RWPE1 (cell line): Measurements from ENCODE around the gene RPAIN.

Source experiments
- CTCF ChIA-PET: fragments of 350-600 bp; sonication (Branson Sonifier 250); formaldehyde crosslinking; extraction: SDS; loops from one replicate; lab custom pipeline; 2021; lab: Yijun Ruan, JAX
- POLR2A ChIA-PET: fragments of 400-600 bp; formaldehyde crosslinking; extraction: SDS; loops from one replicate; lab custom pipeline; 2020; ENCODE audit warnings: antibody characterized with exemption; ENCODE audit not compliant: low non-redundant PET; lab: Yijun Ruan, JAX
- DNase-seq: peaks from one replicate; pipeline ENCODE4 v3.0.0; 2012; ENCODE audit warnings: low spot score
- H3K27ac ChIP-seq: fragments of 450-650 bp; 2 replicates; pipeline ENCODE4 v1.5.1; 2017
- TF ChIP-seq, protein P1 (sequence below): fragments of 450-650 bp; conservative IDR thresholded peaks from 2 replicates; pipeline ENCODE4 v1.5.1; 2017; ENCODE audit warnings: low read depth, mild to moderate bottlenecking

Gene RPAIN

DNA sequence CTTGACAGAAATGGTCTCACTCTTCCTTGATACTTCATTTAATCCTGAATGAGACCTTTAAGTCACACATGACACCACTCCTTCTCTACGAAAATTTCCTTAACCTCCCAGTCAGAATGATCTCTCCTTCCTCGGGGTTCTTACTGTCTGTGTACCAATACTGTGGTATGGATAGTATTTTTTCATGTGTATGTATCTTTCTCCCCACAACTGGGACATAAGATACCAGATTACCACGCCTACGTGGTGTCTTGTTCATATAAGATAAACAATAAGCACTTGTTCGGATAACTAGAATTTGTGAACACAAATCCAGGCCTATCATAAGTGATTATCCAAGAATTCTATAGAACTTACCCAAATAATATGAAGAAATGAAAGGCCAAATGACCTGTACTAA lies 11.8 kb upstream of the RPAIN start:
- ChIA-PET POLR2A (no interaction called here), CTCF (no interaction called here)
- no peak for DNase-seq
- TF ChIP-seq, protein P1, sequence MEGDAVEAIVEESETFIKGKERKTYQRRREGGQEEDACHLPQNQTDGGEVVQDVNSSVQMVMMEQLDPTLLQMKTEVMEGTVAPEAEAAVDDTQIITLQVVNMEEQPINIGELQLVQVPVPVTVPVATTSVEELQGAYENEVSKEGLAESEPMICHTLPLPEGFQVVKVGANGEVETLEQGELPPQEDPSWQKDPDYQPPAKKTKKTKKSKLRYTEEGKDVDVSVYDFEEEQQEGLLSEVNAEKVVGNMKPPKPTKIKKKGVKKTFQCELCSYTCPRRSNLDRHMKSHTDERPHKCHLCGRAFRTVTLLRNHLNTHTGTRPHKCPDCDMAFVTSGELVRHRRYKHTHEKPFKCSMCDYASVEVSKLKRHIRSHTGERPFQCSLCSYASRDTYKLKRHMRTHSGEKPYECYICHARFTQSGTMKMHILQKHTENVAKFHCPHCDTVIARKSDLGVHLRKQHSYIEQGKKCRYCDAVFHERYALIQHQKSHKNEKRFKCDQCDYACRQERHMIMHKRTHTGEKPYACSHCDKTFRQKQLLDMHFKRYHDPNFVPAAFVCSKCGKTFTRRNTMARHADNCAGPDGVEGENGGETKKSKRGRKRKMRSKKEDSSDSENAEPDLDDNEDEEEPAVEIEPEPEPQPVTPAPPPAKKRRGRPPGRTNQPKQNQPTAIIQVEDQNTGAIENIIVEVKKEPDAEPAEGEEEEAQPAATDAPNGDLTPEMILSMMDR: no peak
- no peak overlapping the region for H3K27ac ChIP-seq

DNA sequence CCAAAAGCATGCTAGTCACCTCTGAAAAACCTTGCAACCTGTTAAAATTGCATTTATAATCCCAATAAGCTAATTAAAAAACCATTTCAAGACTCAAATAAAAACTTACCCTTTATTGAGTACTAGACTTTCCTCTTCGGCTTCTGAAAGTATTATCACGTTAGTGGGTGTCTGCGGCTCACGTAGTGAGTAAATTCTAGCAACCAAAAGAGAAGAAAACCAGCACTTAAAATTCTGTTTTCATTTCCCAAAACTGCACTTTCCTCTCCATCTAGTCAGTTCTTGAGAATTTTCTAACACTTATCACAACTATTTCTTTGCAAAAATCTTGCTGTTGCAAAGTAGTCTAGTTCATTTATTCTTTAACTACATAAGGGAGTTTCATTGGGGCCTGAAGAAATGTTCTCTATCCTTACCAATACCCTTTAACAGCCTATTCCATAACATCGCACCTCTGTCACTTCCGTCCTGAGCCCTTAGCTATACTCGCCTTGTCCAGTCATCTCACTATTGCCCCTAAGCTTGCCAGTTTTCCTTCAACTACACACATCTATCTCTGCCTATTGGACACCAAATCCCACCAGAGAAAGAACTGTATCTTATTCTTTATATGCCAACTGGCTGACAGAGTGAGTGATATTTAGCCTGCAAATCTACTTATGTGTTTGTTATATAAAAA lies 9.2 kb upstream of the RPAIN start:
- CTCF ChIA-PET: interaction anchor here (0.6 kb wide), 1 partner anchor 1325 kb away, joined by 3 read pairs; no protein-coding TSS in a partner anchor
- no peak overlapping the region for H3K27ac ChIP-seq

DNA sequence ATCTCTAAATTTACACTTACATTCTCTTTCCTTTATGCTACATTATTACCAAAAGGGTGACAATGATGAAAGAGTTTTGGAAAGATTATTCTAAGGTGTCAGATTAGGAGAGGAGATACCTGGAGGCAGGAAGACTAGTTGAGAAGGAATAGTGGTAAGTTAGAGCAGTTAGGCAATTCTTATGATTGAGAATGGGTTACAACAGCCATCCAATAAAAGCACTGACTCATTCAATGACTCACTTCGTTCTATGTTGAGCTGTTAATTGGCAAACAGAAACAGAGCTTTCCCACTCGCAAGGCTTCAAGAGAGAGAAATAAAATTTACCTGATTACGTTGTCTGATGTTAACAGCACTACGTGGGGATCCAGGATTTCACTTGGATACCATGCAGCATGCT lies 6.3 kb upstream of the RPAIN start:
- peak; percentile 80 for DNase-seq
- TF ChIP-seq, protein P1: no peak
- H3K27ac ChIP-seq: peak overlapping the region; percentile 90
- POLR2A ChIA-PET: no interaction called here
- CTCF ChIA-PET: interaction anchor here (0.6 to 1.3 kb wide), 2 partner anchors 26 to 75 kb away, joined by 3 to 4 read pairs; partner anchors contain the start of gene C1QBP

More for the DNA sequence above, 9.2 kb upstream of the RPAIN start:
- no peak for DNase-seq
- POLR2A ChIA-PET: interaction anchor here (0.7 kb wide), 1 partner anchor 45 kb away, joined by 6 read pairs; no protein-coding TSS in a partner anchor
- TF ChIP-seq, protein P1: no peak

DNA sequence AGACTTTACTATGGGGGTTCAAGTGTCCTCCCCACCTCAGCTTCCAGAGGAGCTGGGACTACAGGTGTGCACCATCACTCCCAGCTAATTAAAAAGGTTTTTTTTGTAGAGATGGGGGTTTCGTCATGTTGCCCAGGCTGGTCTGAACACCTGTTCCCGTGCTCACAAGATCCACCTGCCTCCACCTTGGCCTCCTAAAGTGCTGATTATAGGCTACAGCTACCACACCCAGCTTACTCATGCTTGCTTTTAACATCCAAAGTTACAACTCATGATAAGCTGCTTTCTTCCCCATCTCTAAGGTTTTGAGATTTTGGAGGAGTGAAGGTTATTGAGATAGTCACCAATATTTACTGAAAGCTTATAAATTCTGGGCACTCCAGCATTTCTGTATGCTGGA lies 3.1 kb upstream of the RPAIN start:
- DNase-seq: no peak
- ChIA-PET POLR2A (no interaction called here), CTCF (interaction anchor here (0.7 kb wide), 1 partner anchor 82 kb away, joined by 3 read pairs; no protein-coding TSS in a partner anchor)
- H3K27ac ChIP-seq: peak overlapping the region; percentile 47
- TF ChIP-seq, protein P1: no peak

DNA sequence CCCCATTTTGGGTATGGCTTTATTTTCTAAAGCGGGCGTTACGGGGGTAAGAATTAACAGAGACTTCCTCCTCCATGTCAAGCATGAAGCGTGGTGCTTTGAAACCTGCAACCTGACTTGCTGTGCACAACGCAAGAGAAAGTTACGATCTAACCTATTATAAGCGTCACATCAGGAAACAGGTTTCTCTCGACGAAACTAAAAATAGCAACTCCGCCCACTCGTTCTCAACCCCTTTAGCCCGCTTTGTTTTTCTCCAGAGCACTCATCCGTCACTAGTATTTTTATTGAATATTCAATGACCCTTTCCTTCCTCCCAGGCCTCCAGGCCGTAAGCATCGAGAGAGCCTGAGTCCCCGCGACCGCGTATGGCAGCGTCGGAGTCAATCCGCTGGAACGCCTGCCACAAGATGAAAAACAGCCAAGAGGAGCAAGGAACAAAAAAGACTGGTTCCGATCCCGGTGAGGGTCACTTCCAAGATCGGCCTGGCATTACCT lies 1.1 kb upstream of the RPAIN start:
- DNase-seq: no peak
- peak overlapping the region; percentile 88 for H3K27ac ChIP-seq
- POLR2A ChIA-PET: interaction anchor here (0.7 to 1.3 kb wide), 2 partner anchors 20 to 51 kb away, joined by 3 to 9 read pairs; partner anchors contain the start of gene C1QBP
- CTCF ChIA-PET: interaction anchor here (0.6 to 2.0 kb wide), 3 partner anchors 19 to 27 kb away, joined by 3 to 11 read pairs (median 5); partner anchors contain the start of gene C1QBP
- TF ChIP-seq, protein P1: no peak

DNA sequence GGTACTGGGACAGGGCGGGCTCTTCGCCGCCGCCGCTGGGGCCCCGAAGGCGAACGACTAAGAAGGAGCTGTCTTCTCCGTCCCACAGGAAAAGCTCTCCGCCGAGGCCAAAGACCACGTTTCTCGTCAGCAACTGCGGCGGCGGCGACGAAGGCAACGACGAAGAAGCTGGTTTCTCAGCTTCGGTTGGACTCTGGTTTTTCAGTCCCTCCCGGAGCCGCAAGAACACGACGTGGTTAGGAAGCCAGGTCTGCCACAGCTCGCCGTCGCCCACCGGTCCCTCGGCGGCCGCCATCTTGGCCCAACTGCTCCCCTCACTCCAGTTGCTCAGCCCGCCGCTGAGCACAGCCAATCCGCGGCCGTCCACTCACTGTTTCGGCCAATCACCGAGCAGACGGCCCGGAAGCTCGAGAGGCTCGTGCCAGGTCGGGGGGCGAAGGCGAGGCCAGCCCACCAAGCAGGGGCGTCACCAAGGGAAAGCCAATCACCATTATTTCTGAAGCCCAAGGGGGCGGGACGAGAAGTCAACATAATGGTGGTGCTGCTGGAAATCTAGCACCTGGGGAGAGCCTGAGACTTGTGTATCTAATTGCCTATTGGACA lies 525 bp upstream of the RPAIN start, which contains the start of gene NUP88:
NUP88 (minus strand) TSS at position 307 of the 603 bp plus-strand sequence; CDS start at position 295, 12 bp downstream.
- ChIA-PET CTCF (interaction anchor here (0.6 to 2.0 kb wide), 3 partner anchors 18 to 27 kb away, joined by 3 to 11 read pairs (median 5); partner anchors contain the start of gene C1QBP), POLR2A (interaction anchor here (0.5 to 1.3 kb wide), 4 partner anchors 13 to 224 kb away, joined by 3 to 9 read pairs (median 4); partner anchors contain the start of gene C1QBP)

More for the DNA sequence above, 525 bp upstream of the RPAIN start, which contains the start of gene NUP88:
- DNase-seq: peak; percentile 98
- TF ChIP-seq, protein P1: no peak
- H3K27ac ChIP-seq: peak within 1 kb of the TSS; percentile 88
